GM23338 (cell line): ENCODE measurements around the gene AK3. TPM values are rescaled to one million over a fixed set of nuclear protein-coding genes. Genes with fewer than 3 reads are reported as not detected.

Experiments used
- ATAC-seq: fragments of 200-7000 bp; cut with Tn5 transposase; 3 replicates; pipeline ENCODE4 v1.9.1; 2020
- DNase-seq: peaks from one replicate; pipeline ENCODE4 v3.0.0-alpha.2; 2015; ENCODE audit warnings: low spot score
- H2AFZ ChIP-seq: fragments of 200-600 bp; sonication (generic); 2 replicates; pipeline ENCODE4 v1.8.0; 2016; ENCODE audit warnings: antibody characterized with exemption, mild to moderate bottlenecking, moderate library complexity
- H3F3A ChIP-seq: fragments of 200-600 bp; sonication (generic); replicated peaks from 2 replicates; pipeline ENCODE4 v1.8.0; 2017; ENCODE audit warnings: antibody characterized with exemption, mixed run types, low read depth
- H3K27ac ChIP-seq: fragments of 200-600 bp; sonication (generic); 2 replicates; pipeline ENCODE4 v1.6.1; 2016; ENCODE audit warnings: low read depth
- H3K27me3 ChIP-seq: fragments of 200-600 bp; sonication (generic); 2 replicates; pipeline ENCODE4 v1.8.0; 2016; ENCODE audit warnings: mild to moderate bottlenecking, mixed run types, moderate library complexity; ENCODE audit not compliant: insufficient read depth
- H3K36me3 ChIP-seq: fragments of 200-600 bp; sonication (generic); 2 replicates; pipeline ENCODE4 v1.8.0; 2016; ENCODE audit warnings: mild to moderate bottlenecking; ENCODE audit not compliant: insufficient read depth
- H3K4me1 ChIP-seq: fragments of 200-600 bp; sonication (generic); 2 replicates; pipeline ENCODE4 v1.8.0; 2016; ENCODE audit warnings: mild to moderate bottlenecking, moderate library complexity; ENCODE audit not compliant: insufficient read depth
- H3K4me2 ChIP-seq: fragments of 200-600 bp; sonication (generic); 2 replicates; pipeline ENCODE4 v1.7.1; 2017; ENCODE audit warnings: mixed run types
- H3K4me3 ChIP-seq: fragments of 200-600 bp; sonication (generic); 2 replicates; pipeline ENCODE4 v1.6.1; 2016; ENCODE audit warnings: mixed run types
- H3K79me2 ChIP-seq: fragments of 200-600 bp; sonication (generic); replicated peaks from 2 replicates; pipeline ENCODE4 v1.8.0; 2017; ENCODE audit warnings: mild to moderate bottlenecking; ENCODE audit not compliant: insufficient read depth
- H3K9me2 ChIP-seq: fragments of 200-600 bp; sonication (generic); 2 replicates; pipeline ENCODE4 v1.8.0; 2017; ENCODE audit not compliant: insufficient read depth
- H4K20me1 ChIP-seq: fragments of 200-600 bp; sonication (generic); replicated peaks from 2 replicates; pipeline ENCODE4 v1.8.0; 2017; ENCODE audit warnings: mild to moderate bottlenecking; ENCODE audit not compliant: insufficient read depth
- H3K27ac Mint-ChIP-seq: 2 replicates; pipeline ENCODE4 v1.8.0; 2020; ENCODE audit warnings: inconsistent platforms, mild to moderate bottlenecking, moderate library complexity, mixed read lengths
- H3K27me3 Mint-ChIP-seq: 3 replicates; pipeline ENCODE4 v1.8.0; 2022; ENCODE audit warnings: low read depth, mild to moderate bottlenecking, moderate library complexity, mixed read lengths, inconsistent platforms; ENCODE audit not compliant: insufficient read depth, poor library complexity
- H3K36me3 Mint-ChIP-seq: 3 replicates; pipeline ENCODE4 v1.8.0; 2021; ENCODE audit warnings: low read depth, mild to moderate bottlenecking, inconsistent platforms, moderate library complexity, mixed read lengths
- H3K4me1 Mint-ChIP-seq: 3 replicates; pipeline ENCODE4 v1.8.0; 2020; ENCODE audit warnings: mild to moderate bottlenecking, inconsistent platforms, mixed read lengths
- H3K4me3 Mint-ChIP-seq: 3 replicates; pipeline ENCODE4 v1.8.0; 2021; ENCODE audit warnings: moderate library complexity, mild to moderate bottlenecking, inconsistent platforms, mixed read lengths
- H3K9me3 Mint-ChIP-seq: 3 replicates; pipeline ENCODE4 v1.8.0; 2020; ENCODE audit warnings: moderate library complexity, mild to moderate bottlenecking, inconsistent platforms, mixed read lengths
- CREB1 ChIP-seq: fragments of 250-450 bp; sonication (Bioruptor Pico); IDR thresholded peaks from 2 replicates; pipeline ENCODE4 v1.5.0; 2020; ENCODE audit warnings: low read depth, mild to moderate bottlenecking, moderate library complexity
- CTCF ChIP-seq, 2 experiments: fragments of 200-600 bp in 1 of 2; sonication (generic) in 1 of 2; conservative IDR thresholded peaks; 2 replicates each; pipeline versions ENCODE4 v1.5.1 to v1.6.1; 2016 to 2017; ENCODE audit warnings: antibody characterized with exemption in 2 of 2, low read depth in 2 of 2, mild to moderate bottlenecking in 2 of 2, moderate library complexity in 1 of 2
- ETS1 ChIP-seq: IDR thresholded peaks from 2 replicates; pipeline ENCODE4 v1.6.1; 2016; ENCODE audit warnings: antibody characterized with exemption
- EZH2 ChIP-seq: fragments of 200-600 bp; sonication (generic); IDR thresholded peaks from one replicate; pipeline ENCODE4 v1.8.0; 2017; ENCODE audit warnings: antibody characterized with exemption, mild to moderate bottlenecking, low read depth; ENCODE audit not compliant: unreplicated experiment
- EZH2phosphoT487 ChIP-seq: fragments of 200-600 bp; sonication (generic); IDR thresholded peaks from one replicate; pipeline ENCODE4 v1.8.1; 2018; ENCODE audit warnings: antibody characterized with exemption; ENCODE audit not compliant: unreplicated experiment
- JUNB ChIP-seq: IDR thresholded peaks from one replicate; pipeline ENCODE4 v1.6.1; 2016; ENCODE audit warnings: antibody characterized with exemption; ENCODE audit not compliant: unreplicated experiment
- NANOG ChIP-seq: IDR thresholded peaks from 2 replicates; pipeline ENCODE4 v1.6.1; 2016; ENCODE audit warnings: antibody characterized with exemption, borderline replicate concordance
- POLR2AphosphoS5 ChIP-seq: IDR thresholded peaks from 2 replicates; pipeline ENCODE4 v1.6.1; 2016; ENCODE audit warnings: antibody characterized with exemption, low read depth
- REST ChIP-seq: IDR thresholded peaks from one replicate; pipeline ENCODE4 v1.6.1; 2018; ENCODE audit warnings: antibody characterized with exemption; ENCODE audit not compliant: unreplicated experiment
- STAT1 ChIP-seq: IDR thresholded peaks from one replicate; pipeline ENCODE4 v1.6.1; 2016; ENCODE audit warnings: antibody characterized with exemption; ENCODE audit not compliant: unreplicated experiment
- ZNF114 ChIP-seq: fragments of 250-450 bp; sonication (Bioruptor Pico); IDR thresholded peaks from 2 replicates; pipeline ENCODE4 v1.5.0; 2020; ENCODE audit warnings: mild to moderate bottlenecking, moderate library complexity
- ZNF331 ChIP-seq: fragments of 250-450 bp; sonication (Bioruptor Pico); IDR thresholded peaks from 2 replicates; pipeline ENCODE4 v1.5.0; 2020; ENCODE audit warnings: low read depth, mild to moderate bottlenecking, moderate library complexity
- ZNF462 ChIP-seq: fragments of 250-450 bp; sonication (Bioruptor Pico); IDR thresholded peaks from 2 replicates; pipeline ENCODE4 v1.5.0; 2020; ENCODE audit warnings: mild to moderate bottlenecking, moderate library complexity
- polyA plus RNA-seq: library from polyadenylated mRNA; unstranded; fragments of >200 nt; fragmentation: Nextera tagmentation; extraction: Ambion mirVana; gene quantifications from 2 replicates; pipeline ENCODE4 v1.2.1, GENCODE V29; 2016
- total RNA-seq: library from RNA; depleted of rRNA; stranded (reverse); fragments of >200 nt; shearing (Covaris generic); gene quantifications from 2 replicates; pipeline ENCODE4 v1.2.3, GENCODE V29; 2014

Gene AK3
- total and polyA plus RNA-seq, 2 experiments from 2014 or later: 30.1 to 40.2 TPM

GRCh38 chr9:4706021-4706420 lies 35.0 kb downstream of the AK3 start:
- Histone ChIP-seq H3K79me2 (no peaks in the 10 kb centered on the region), H3K4me2 (no peak overlapping the region), H3F3A (no peaks in the 10 kb centered on the region), H3K4me3 (no peak overlapping the region), H3K36me3 (peaks cover 12% of the 10 kb centered on the region; the same call in 1 of the 2 replicates), H2AFZ (no peak overlapping the region), H4K20me1 (no peaks in the 10 kb centered on the region), H3K9me2 (no peaks in the 10 kb centered on the region), H3K4me1 (no peaks in the 10 kb centered on the region), H3K27ac (no peak overlapping the region), H3K27me3 (no peaks in the 10 kb centered on the region)
- ATAC-seq (no peak), DNase-seq (no peak)
- TF ChIP-seq REST: no peak
- no peak for TF ChIP-seq CTCF (conservative IDR thresholded peaks at IDR 0.05; ENCODE audit: low read depth in 2 of 2)
- TF ChIP-seq CREB1 (CRISPR knock-in tag): no peak
- TF ChIP-seq EZH2: no peak
- no peak for TF ChIP-seq NANOG
- no peak for TF ChIP-seq POLR2AphosphoS5
- TF ChIP-seq EZH2phosphoT487: no peak
- no peak for TF ChIP-seq ETS1
- TF ChIP-seq JUNB: no peak
- no peak for TF ChIP-seq STAT1
- no peak for TF ChIP-seq ZNF462
- TF ChIP-seq ZNF114 (CRISPR knock-in tag): no peak
- no peak for TF ChIP-seq ZNF331 (CRISPR knock-in tag)
- Mint-ChIP-seq H3K27me3 (no peaks in the 10 kb centered on the region), H3K4me3 (no peak overlapping the region), H3K36me3 (peaks cover 23% of the 10 kb centered on the region; the same call in 2 of the 3 replicates), H3K4me1 (no peaks in the 10 kb centered on the region), H3K27ac (no peak overlapping the region), H3K9me3 (no peaks in the 10 kb centered on the region)
